GM18861 (cell line): Measurements from ENCODE around the gene GIPC3.

ENCODE experiments used
- ATAC-seq: cut with Tn5 transposase; IDR thresholded peaks from one replicate; pipeline ENCODE4 v1.9.1; 2021; ENCODE audit not compliant: unreplicated experiment

The GIPC3 gene

GRCh38 chr19:3604227-3604986 lies 19.1 kb downstream of the GIPC3 start:
- ATAC-seq: no peak

- ATAC-seq: peak; percentile 62
Observed at GRCh38 chr19:3604987-3605343, 19.7 kb downstream of the GIPC3 start.

- ATAC-seq: no peak
Observed at GRCh38 chr19:3605361-3605760, 20.1 kb downstream of the GIPC3 start.

DNA sequence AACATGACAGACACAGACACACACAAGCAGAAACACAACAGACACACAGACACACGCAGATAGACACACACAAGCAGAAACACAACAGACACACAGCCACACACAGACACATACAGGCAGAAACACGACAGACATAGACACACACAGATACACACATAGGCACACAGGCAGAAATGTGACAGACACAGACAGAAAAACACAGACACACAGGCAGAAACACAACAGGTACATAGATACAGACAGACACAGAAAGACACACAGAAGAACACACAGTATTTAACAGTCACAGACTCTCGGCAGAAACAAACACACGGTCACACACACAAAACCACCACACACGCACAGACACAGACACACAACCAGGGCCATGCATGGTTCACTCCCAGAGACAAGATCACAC lies 20.5 kb downstream of the GIPC3 start:
- no peak for ATAC-seq

GRCh38 chr19:3606174-3606689 lies 21.0 kb downstream of the GIPC3 start:
- no peak for ATAC-seq

DNA sequence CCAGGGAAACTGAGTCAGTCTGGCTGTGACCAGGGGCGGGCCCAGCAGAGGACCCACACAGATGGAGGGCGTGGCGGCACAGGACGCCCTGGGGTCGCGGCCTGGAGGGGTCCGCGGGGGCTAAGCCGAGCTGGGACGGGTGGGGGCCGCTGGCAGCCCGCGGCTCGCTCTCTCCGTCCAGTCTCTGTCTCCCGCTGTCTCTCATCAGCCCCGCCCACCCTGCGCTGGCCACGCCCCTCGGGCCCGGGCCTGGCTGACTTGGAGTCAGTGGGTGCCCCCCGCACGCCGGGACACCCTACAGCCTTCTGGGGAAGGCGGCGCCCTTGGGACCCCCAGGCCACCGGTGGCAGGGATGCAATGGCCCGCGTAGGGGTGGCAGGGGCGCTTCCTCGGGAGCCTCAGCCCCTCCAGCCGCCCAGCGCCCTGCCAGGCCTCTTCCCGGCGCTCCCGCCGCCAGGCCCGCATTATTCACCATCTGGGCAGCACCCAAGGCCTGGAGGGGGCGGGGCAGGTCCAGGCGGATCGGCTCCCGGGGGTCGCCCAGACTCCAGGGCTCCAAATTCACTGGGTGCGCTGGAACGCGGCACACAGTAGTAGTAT lies 21.5 kb downstream of the GIPC3 start, which contains the start of gene TBXA2R:
Gene TBXA2R, minus strand, starts transcription at position 186 of the 600 bp plus-strand sequence. CDS start 6,241 bp downstream, outside the sequence.
- no peak for ATAC-seq

- ATAC-seq: no peak
Observed at GRCh38 chr19:3607303-3608078, 22.2 kb downstream of the GIPC3 start.

DNA sequence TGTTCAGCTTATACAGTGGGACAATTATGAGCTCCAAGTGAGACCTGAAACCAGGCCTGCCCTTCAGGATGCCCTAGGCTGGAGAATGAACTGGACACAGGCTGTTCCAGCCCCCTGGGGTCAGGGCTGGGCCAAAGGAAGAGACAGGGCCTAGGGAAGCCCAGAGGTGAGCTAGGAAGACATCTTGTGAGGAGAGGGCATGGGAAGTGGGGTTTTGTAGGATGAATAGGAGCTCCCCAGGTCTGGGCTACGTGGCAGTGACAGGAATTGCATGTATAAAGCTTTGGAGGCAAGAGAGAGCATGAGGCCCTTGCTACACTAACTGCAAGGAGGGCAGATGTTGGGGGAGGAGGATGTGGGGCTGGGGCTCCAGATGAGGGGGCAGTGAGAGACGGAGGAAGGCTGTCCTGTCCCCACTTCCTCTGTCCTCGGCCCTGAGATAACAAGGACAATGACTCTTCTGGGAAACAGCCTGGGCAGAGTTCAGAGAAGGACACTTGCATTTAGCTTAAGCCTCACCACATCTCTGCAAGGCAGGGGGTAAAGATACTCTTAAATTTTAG lies 22.9 kb downstream of the GIPC3 start:
- no peak for ATAC-seq

DNA sequence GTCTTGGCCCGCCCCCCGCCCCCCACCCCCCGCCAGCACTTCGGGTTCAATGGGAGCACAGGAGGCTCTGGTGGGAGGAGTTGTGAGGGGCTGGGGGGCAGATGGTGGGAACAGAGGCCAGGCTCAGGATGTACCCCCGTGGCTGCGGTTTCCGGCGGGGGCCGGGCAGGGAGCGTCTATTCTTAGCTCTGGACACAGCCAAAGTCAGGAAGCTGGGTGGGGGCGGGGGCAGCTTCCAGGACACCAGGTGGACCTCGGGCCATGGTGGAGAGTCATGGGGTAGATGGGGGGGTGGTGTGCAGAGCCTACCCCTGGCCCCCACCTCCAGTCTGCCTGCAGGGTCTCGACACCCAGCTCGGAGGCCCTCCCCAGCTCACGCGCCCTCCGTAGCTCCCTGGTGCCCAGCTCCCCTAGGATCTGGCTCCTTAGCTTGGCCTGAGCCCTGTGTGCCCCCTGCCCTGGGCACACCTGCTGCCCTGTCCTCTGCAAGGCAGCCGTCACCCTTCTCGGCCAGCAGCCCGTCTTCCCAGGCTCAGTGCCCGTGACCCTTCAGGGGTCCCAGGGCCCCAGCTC lies 23.6 kb downstream of the GIPC3 start:
- no peak for ATAC-seq

DNA sequence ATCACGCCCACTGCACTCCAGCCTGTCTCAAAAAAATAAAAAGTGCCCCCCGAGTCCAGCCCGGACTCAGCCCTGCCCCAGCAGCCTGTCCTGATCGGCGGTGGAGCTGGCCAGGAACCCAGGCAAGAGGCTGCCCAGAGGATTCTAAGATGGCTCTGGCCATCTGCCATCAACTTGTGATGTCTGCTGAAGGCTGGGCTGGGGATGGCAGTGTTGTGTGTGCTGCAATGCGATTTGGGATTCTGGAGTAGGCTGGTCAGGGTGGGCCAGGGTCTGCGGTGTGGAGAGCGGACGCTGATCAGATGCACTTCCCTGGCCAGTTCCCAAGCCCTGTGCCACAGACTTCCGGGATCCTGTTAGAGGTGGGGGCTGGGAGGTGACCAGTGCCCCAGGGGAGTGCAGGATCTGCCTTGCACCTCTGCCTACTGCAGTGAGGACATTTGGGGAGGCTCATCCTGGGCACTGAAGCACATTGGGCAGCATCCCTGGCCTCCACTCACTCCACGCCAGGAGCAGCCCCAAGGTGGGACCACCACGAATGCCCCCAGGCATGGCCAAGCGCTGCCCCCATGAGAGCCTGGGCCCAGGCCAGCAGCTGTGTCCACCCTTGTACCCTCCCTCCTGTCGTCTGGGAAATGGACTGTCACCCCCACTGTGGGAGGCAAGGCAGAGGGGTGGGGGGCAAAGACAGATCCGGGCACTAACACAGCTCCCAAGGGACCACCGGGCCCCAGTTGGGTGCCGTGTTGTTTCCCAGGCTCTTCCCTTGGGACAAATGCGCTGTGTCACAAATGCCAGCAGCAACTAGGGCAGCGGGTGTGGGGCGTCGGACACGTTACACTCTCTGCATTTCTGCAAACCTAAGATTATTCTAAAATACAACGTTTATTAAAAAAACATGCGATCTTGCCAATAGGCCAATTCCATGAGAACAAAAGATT lies 24.8 kb downstream of the GIPC3 start:
- ATAC-seq: no peak

- no peak for ATAC-seq
Observed at GRCh38 chr19:3610745-3611717, 25.8 kb downstream of the GIPC3 start.

- ATAC-seq: no peak
Observed at GRCh38 chr19:3611841-3612240, 26.6 kb downstream of the GIPC3 start.

DNA sequence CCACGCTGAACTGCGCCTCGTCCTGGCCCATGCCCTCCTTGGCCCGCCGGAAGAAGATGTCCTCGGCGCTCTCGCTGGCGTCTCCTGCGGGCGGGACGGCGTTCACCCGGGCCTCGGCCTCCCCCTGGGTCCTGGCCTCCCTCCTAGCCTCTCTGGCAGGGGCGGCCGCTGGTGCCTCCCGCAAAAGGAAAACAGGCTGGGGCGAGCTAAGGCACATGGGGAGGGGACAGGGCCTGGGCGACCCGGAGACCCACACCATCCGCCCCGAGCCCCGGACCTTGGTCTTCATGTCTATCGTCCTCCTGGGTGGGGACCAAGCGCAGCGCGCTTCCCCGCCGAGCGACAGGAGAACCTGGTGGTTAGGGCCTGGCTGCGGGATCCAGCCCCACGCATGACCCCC lies 27.1 kb downstream of the GIPC3 start:
- ATAC-seq: no peak

DNA sequence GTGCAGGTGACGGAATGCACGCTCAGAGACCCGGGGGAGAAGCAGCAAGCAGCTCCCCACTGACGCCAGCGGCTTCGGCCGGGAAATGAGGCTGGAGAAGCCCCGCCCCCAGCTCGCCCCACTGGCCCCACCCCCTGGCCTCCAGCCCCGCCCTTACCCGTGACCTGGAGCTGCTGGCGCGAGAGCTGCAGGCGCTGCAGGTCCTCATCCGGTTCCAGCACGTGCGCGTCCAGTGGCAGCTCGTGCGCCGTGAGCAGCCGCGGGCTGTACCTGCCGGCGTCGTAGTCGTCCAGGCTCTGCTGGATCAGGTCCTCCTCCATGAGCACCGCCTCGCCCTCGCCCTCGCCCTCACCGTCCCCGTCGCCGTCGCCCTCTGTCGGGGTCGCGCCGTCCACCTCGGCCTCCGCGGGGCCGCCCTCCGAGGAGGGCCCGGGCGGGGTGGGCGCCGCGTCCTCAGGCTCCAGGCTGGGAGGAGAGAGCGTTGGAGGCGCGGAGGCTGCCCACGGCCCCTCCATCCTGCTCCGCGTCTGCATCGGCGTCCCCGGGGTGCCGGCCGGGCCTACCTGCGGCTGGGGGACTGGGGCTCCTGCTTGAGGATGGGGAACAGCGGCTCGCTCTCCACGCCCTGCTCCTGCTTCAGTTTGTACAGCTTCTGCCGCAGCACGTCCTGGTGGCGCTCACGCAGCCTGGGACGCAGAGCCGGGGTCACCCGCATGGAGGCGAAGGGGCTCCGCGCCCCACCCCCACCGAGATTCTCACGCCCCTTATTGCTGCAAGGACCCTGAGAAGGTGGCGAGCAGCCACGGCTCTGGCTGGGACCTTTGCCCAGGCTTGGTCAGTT lies 27.8 kb downstream of the GIPC3 start:
- no peak for ATAC-seq

GRCh38 chr19:3613818-3614661 lies 28.8 kb downstream of the GIPC3 start:
- no peak for ATAC-seq

DNA sequence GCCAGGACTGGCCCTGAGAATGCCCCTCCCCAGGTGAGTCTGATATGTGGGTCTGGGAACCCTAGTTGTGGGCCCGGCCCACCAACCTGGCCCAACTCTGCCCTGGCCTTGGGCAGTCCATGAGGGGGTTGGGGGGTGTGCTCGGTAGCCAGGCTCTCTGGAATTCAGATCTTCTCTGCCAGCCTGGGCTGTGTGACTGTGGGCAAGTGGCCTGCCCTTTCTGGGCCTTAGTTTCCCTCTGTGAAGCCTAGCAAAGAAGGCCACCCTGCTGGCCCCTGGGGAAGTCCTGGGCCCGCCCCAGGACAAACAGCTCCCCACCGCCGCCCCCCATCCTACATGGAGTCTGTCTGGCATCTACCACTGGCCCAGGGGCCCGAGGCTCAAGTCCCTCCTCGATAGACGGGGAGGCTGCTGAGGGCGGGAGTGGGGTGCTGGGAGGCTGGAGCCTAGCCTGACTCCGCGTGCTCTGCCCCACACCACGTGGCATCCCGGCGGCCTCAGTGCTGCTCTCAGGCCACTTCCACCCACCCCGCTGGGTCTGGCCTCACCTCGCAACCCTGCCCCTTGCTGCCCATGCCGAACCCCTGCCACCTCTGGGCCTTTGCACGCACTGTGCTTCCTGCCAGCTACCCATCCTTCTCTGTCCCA lies 29.7 kb downstream of the GIPC3 start:
- ATAC-seq: no peak
